ENCODE measurements around the gene NFIA. TPM values are rescaled to one million over a fixed set of nuclear protein-coding genes. Genes with fewer than 3 reads are reported as not detected.

Gene NFIA
- total RNA-seq, 1 experiment from 2014 or later, result 20.9 TPM

DNA sequence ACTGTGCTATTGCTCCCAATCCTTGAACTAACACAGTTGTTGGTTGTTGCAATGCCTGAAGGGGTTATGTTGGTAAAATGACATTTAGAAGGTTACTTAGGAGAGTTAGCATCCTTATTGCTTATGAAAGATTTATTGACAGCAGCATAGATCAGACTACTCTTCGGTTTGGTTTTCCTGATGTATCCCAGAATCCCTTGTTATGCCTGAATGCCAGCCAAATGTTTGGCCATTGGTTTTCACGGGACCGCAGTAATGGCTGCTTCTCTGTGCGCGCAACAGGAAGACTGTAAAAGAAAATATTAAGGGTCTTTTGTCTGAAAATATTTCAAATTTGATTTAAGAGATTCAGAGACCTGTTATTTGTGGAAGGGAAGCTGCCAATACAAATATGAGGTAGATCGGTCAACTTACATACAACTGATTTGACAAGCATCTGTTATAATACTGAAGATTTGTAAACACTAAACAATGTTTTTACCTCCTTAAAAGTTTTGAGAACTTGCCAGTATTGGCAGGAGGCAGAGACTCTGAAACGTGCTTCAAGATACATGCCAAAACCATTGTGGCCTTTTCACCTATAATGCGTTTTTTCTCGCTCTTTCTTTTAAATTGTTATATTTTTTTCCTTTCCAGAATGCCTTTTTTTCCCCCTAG is 8.3 kb downstream of the NFIA start:
- no peaks in the 10 kb centered on the region for H3K9me3 ChIP-seq (ENCODE audit: control insufficient read depth, insufficient read depth, low read depth, low read length)
- no TSS peak for BruUV-seq (replicated peaks)
- no peak overlapping the region for H3K4me3 ChIP-seq (ENCODE audit: low read depth in 2 of 2, low read length in 2 of 2)
- in situ Hi-C loops (cut with HindIII; ENCODE audit: low pct_unique_long_range_greater_than_20kb, low sequenced_read_pairs), result no loop called here
- no peak for DNase-seq (ENCODE audit: low read depth, low spot score)
- no peak for ATAC-seq
- no peak for TF ChIP-seq TCF7L2 (IDR thresholded peaks at IDR 0.05; ENCODE audit: low read depth, low read length)
- no peak for TF ChIP-seq CTCF (IDR thresholded peaks at IDR 0.05)
- TF ChIP-seq POLR2AphosphoS5 (IDR thresholded peaks at IDR 0.05; ENCODE audit: low read depth, low read length), result no peak
- TF ChIP-seq, protein P1, sequence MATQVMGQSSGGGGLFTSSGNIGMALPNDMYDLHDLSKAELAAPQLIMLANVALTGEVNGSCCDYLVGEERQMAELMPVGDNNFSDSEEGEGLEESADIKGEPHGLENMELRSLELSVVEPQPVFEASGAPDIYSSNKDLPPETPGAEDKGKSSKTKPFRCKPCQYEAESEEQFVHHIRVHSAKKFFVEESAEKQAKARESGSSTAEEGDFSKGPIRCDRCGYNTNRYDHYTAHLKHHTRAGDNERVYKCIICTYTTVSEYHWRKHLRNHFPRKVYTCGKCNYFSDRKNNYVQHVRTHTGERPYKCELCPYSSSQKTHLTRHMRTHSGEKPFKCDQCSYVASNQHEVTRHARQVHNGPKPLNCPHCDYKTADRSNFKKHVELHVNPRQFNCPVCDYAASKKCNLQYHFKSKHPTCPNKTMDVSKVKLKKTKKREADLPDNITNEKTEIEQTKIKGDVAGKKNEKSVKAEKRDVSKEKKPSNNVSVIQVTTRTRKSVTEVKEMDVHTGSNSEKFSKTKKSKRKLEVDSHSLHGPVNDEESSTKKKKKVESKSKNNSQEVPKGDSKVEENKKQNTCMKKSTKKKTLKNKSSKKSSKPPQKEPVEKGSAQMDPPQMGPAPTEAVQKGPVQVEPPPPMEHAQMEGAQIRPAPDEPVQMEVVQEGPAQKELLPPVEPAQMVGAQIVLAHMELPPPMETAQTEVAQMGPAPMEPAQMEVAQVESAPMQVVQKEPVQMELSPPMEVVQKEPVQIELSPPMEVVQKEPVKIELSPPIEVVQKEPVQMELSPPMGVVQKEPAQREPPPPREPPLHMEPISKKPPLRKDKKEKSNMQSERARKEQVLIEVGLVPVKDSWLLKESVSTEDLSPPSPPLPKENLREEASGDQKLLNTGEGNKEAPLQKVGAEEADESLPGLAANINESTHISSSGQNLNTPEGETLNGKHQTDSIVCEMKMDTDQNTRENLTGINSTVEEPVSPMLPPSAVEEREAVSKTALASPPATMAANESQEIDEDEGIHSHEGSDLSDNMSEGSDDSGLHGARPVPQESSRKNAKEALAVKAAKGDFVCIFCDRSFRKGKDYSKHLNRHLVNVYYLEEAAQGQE (IDR thresholded peaks at IDR 0.05; ENCODE audit: insufficient read depth in 1 of 2, low read depth in 2 of 2, low read length in 1 of 2), result no peak
- no peak for TF ChIP-seq SIN3A (IDR thresholded peaks at IDR 0.05; ENCODE audit: borderline replicate concordance, insufficient read depth, low read depth, low read length)
- H3K27me3 ChIP-seq (ENCODE audit: control insufficient read depth, insufficient read depth, low read length), result no peaks in the 10 kb centered on the region
- H3K36me3 ChIP-seq (ENCODE audit: control insufficient read depth, insufficient read depth, low read length), result no peaks in the 10 kb centered on the region; the same call in 1 of the 2 replicates
- ChIA-PET CTCF (no interaction called here), POLR2A (no interaction called here)
- intact Hi-C loops (cut with micrococcal nuclease; ENCODE audit: unreplicated experiment), result no loop called here
- H3K4me1 ChIP-seq (ENCODE audit: control insufficient read depth, insufficient read depth, low read length), result peaks cover 44% of the 10 kb centered on the region
- no peak overlapping the region for H3K27ac ChIP-seq (ENCODE audit: low read length)

DNA sequence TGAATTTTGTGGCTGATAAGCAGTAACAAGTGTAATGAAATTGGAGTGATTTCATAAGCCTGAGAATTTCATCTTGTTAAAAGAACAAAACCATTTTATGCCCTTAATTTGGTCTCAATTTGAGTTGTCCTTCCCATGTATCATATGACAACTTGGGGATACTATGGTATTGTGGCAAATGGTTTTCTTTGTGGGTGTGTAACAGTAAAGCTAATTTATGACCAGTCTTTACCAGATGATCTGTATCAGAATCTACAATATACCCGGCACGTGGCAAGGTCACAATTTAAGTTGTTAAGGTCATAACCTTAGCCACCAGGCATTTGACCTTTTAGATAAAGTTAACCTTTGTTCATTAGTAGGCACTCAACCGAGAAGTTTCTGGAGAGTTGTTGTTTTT is 9.1 kb downstream of the NFIA start:
- Histone ChIP-seq H3K27ac (ENCODE audit: low read length) (no peak overlapping the region; the same call in 1 of the 2 replicates), H3K4me1 (ENCODE audit: control insufficient read depth, insufficient read depth, low read length) (peaks cover 39% of the 10 kb centered on the region), H3K9me3 (ENCODE audit: control insufficient read depth, insufficient read depth, low read depth, low read length) (no peaks in the 10 kb centered on the region), H3K36me3 (ENCODE audit: control insufficient read depth, insufficient read depth, low read length) (no peaks in the 10 kb centered on the region; the same call in 1 of the 2 replicates), H3K4me3 (ENCODE audit: low read depth in 2 of 2, low read length in 2 of 2) (no peak overlapping the region), H3K27me3 (ENCODE audit: control insufficient read depth, insufficient read depth, low read length) (no peaks in the 10 kb centered on the region)
- ChIA-PET CTCF (no interaction called here), POLR2A (no interaction called here)
- DNase-seq (ENCODE audit: low read depth, low spot score) (no peak), ATAC-seq (no peak)
- in situ Hi-C loops (cut with HindIII; ENCODE audit: low pct_unique_long_range_greater_than_20kb, low sequenced_read_pairs), result no loop called here
- BruUV-seq (replicated peaks), result no TSS peak
- no peak for TF ChIP-seq TCF7L2 (IDR thresholded peaks at IDR 0.05; ENCODE audit: low read depth, low read length)
- intact Hi-C loops (cut with micrococcal nuclease; ENCODE audit: unreplicated experiment), result no loop called here

DNA sequence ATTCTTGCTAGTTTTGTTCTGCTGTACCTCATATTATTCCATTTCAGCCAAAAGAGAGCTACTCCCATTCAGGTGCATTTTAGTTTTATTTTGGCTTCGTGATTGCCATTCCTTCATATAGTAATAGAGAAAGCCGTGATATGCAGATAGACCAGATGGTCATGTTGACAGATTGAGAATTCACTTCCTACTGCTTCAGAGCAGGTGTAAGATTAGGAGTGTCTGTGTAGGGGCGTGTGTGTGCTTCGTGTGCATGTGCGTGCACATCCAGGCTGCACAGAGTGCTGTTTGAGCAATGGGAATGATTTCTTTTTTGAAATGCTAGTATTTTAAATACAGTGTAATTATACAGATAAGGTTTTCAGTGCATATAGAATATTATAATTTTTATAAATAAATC is 10.3 kb downstream of the NFIA start:
- in situ Hi-C loops (cut with HindIII; ENCODE audit: low pct_unique_long_range_greater_than_20kb, low sequenced_read_pairs), result no loop called here
- Histone ChIP-seq H3K4me3 (ENCODE audit: low read depth in 2 of 2, low read length in 2 of 2) (no peak overlapping the region), H3K36me3 (ENCODE audit: control insufficient read depth, insufficient read depth, low read length) (no peaks in the 10 kb centered on the region; the same call in 1 of the 2 replicates), H3K4me1 (ENCODE audit: control insufficient read depth, insufficient read depth, low read length) (peaks cover 36% of the 10 kb centered on the region), H3K9me3 (ENCODE audit: control insufficient read depth, insufficient read depth, low read depth, low read length) (no peaks in the 10 kb centered on the region), H3K27me3 (ENCODE audit: control insufficient read depth, insufficient read depth, low read length) (no peaks in the 10 kb centered on the region), H3K27ac (ENCODE audit: low read length) (0 out of 2 replicates have a peak overlapping the region, but pooled peaks have one; percentile 17)
- TF ChIP-seq CTCF (IDR thresholded peaks at IDR 0.05) (no peak), TCF7L2 (IDR thresholded peaks at IDR 0.05; ENCODE audit: low read depth, low read length) (no peak), POLR2AphosphoS5 (IDR thresholded peaks at IDR 0.05; ENCODE audit: low read depth, low read length) (no peak), SIN3A (IDR thresholded peaks at IDR 0.05; ENCODE audit: borderline replicate concordance, insufficient read depth, low read depth, low read length) (no peak)
- TF ChIP-seq, protein P1 (IDR thresholded peaks at IDR 0.05; ENCODE audit: insufficient read depth in 1 of 2, low read depth in 2 of 2, low read length in 1 of 2), result no peak
- no TSS peak for BruUV-seq (replicated peaks)
- intact Hi-C loops (cut with micrococcal nuclease; ENCODE audit: unreplicated experiment), result no loop called here
- POLR2A ChIA-PET, result interaction anchor here (0.7 kb wide), 1 partner anchor 1441 kb away, joined by 4 read pairs; no protein-coding TSS in a partner anchor
- no peak for DNase-seq (ENCODE audit: low read depth, low spot score)
- CTCF ChIA-PET, result no interaction called here
- ATAC-seq, result no peak

Data from Panc1 (cell line).